Left kidney (tissue), 2 donors: Measurements from ENCODE around the gene TRIM46. TPM values are rescaled to one million over a fixed set of nuclear protein-coding genes. Genes with fewer than 3 reads are reported as not detected.
"Not testable (repeated sequence)": the region's sequence is repeated elsewhere in the genome, so short reads cannot be mapped to it uniquely, and the experiment has no call there.

ENCODE experiments used
- DNase-seq: peaks from one replicate; pipeline ENCODE4 v3.0.0-alpha.2; 2013
- polyA plus RNA-seq: library from polyadenylated mRNA; unstranded; fragments of 120-200 nt; gene quantifications from one replicate; pipeline ENCODE4 v1.2.1, GENCODE V29; 2013; ENCODE audit not compliant: insufficient read length

Gene TRIM46
- polyA plus RNA-seq, 1 donor, result 4.4 TPM

GRCh38 chr1:155205035-155205434, 31.4 kb downstream of the TRIM46 start:
- DNase-seq, result no peak

GRCh38 chr1:155205969-155206593, 32.4 kb downstream of the TRIM46 start:
- DNase-seq, result no peak

- DNase-seq, result peak; percentile 80
Observed at GRCh38 chr1:155206891-155207805, 33.5 kb downstream of the TRIM46 start.

GRCh38 chr1:155207806-155208540, 34.3 kb downstream of the TRIM46 start, which contains the start of gene THBS3:
TSS of gene THBS3 (minus strand) at chr1:155207897. CDS start at chr1:155207876, 21 bp downstream.
- DNase-seq, result no peak

- DNase-seq, result peak; percentile 90
Observed at GRCh38 chr1:155208541-155209311, 35.1 kb downstream of the TRIM46 start, which contains the start of gene MTX1. TSS of gene MTX1 (plus strand) at chr1:155208695. CDS start at chr1:155208805, 110 bp downstream.

GRCh38 chr1:155209312-155209721, 35.7 kb downstream of the TRIM46 start:
- no peak for DNase-seq

- no peak for DNase-seq
Observed at GRCh38 chr1:155210314-155211104, 36.9 kb downstream of the TRIM46 start.

GRCh38 chr1:155211381-155212050, 37.9 kb downstream of the TRIM46 start:
- not testable (repeated sequence) for DNase-seq

- not testable (repeated sequence) for DNase-seq
Observed at GRCh38 chr1:155212051-155212440, 38.4 kb downstream of the TRIM46 start.

- not testable (repeated sequence) for DNase-seq
Observed at GRCh38 chr1:155214702-155215101, 41.1 kb downstream of the TRIM46 start.

GRCh38 chr1:155218854-155219591, 45.4 kb downstream of the TRIM46 start:
- DNase-seq, result peak; percentile 79

- DNase-seq, result no peak
Observed at GRCh38 chr1:155219592-155220031, 46.0 kb downstream of the TRIM46 start.

GRCh38 chr1:155220211-155220965, 46.7 kb downstream of the TRIM46 start:
- DNase-seq, result not testable (repeated sequence)

GRCh38 chr1:155223047-155223446, 49.4 kb downstream of the TRIM46 start:
- DNase-seq, result no peak

- not testable (repeated sequence) for DNase-seq
Observed at GRCh38 chr1:155225404-155225759, 51.7 kb downstream of the TRIM46 start.

GRCh38 chr1:155226188-155226909, 52.7 kb downstream of the TRIM46 start:
- DNase-seq, result peak; percentile 85

GRCh38 chr1:155226910-155227260, 53.2 kb downstream of the TRIM46 start:
- DNase-seq, result no peak
